GM12878 (cell line): Measurements from ENCODE around the gene ABHD8.

Experiments
- EP300 ChIP-seq, 2 experiments: fragments of 150-350 bp in 1 of 2; IDR thresholded peaks; 2 replicates each; pipeline ENCODE4 v1.6.1; 2011 to 2012; ENCODE audit warnings: low read depth in 2 of 2, low read length in 2 of 2, borderline replicate concordance in 1 of 2, improper control_type of control experiment in 1 of 2, inconsistent platforms in 1 of 2; ENCODE audit not compliant: control insufficient read depth in 1 of 2
- ZNF274 ChIP-seq: IDR thresholded peaks from one replicate; pipeline ENCODE4 v1.8.0; 2011; ENCODE audit not compliant: insufficient read length, insufficient read depth

- TF ChIP-seq EP300 (IDR thresholded peaks at IDR 0.05; ENCODE audit: borderline replicate concordance in 1 of 2, control insufficient read depth in 1 of 2, low read depth in 2 of 2, low read length in 2 of 2) (no peak), ZNF274 (no peak)
Measured at GRCh38 chr19:17347361-17347760, 44.1 kb upstream of the ABHD8 start.
